ENCODE data around the gene ETF1. TPM values are rescaled to one million over a fixed set of nuclear protein-coding genes. Genes with fewer than 3 reads are reported as not detected.
"Not testable (repeated sequence)": the region's sequence is repeated elsewhere in the genome, so short reads cannot be mapped to it uniquely, and the experiment has no call there.

Gene ETF1
- total RNA-seq, 1 donor from 2014 or later, result 87.4 TPM

- DNase-seq (ENCODE audit: low read depth in 2 of 2), result no peak
Measured at GRCh38 chr5:138529812-138530211, 13.2 kb downstream of the ETF1 start.

DNA sequence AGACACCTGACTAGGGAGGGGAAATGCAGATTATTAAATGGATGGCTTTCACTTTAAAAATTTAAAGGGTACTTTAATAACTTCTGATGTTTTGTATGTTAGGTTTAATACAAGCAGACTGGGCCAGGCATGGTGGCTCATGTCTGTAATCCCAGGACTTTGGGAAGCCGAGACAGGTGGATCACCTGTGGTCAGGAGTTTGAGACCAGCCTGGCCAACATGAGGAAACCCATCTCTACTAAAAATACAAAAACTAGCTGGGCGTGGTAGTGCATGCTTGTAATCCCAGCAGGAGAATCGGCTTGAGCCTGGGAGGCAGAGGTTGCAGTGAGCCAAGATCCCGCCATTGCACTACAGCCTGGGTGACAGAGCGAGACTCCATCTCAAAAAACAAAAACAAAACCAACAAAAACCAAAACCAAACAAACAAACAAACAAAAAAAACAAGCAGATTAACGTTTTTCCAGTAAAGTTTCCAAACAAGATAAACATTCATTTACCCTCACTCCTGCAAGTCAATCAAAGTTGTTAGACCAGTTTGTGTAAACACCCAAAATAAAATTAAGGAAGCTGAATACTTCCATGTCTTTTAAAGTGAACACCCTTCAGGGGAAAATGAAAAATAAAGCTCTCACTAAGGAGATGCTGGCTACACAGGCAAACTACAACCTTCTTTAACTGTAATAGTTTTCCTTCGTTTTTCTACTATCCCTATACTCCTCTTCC, 14.1 kb downstream of the ETF1 start:
- DNase-seq (ENCODE audit: low read depth in 2 of 2), result no peak

DNA sequence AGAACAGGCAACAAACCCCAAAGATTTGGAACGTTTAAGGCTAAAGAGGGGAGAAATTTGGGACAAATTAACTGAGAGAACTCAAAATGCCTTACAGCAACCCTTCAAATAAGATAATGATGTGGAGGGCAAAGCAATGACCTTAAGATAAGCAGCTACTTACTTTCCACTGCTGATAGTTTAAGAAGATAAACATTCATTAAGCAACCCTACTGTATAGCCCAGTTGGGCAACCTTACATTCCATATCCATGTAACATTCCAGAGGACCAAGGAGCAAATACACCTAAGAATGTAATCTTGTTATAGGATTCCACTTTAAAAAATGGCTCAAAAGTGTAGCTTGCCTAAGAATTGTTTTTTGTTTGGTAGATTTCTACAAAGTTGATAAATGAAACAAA, 14.8 kb downstream of the ETF1 start:
- DNase-seq (ENCODE audit: low read depth in 2 of 2), result no peak

- no peak for DNase-seq (ENCODE audit: low read depth in 2 of 2)
Measured at GRCh38 chr5:138527170-138527569, 15.9 kb downstream of the ETF1 start.

GRCh38 chr5:138523406-138523805, 19.6 kb downstream of the ETF1 start:
- no peak for DNase-seq (ENCODE audit: low read depth in 2 of 2)

DNA sequence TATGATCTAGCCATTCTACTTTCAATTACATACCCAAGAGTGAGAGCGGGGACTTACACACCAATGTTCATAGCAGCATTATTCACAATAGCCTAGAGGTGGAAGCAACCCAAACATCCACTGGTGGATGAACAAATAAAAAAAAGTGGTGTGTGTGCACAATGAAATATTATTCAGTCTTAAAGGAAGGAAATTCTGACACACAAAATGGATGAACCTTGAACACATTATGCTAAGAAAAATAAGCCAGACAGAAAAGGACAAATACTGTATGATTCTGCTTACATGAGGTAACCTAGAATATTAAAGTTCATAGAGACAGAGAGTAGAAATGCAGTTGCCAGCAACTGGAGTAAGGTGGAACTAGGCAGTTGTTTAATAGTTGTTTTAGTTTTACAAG, 22.1 kb downstream of the ETF1 start:
- DNase-seq (ENCODE audit: low read depth in 2 of 2), result peak in 1 of 2 donors; percentile 58

DNA sequence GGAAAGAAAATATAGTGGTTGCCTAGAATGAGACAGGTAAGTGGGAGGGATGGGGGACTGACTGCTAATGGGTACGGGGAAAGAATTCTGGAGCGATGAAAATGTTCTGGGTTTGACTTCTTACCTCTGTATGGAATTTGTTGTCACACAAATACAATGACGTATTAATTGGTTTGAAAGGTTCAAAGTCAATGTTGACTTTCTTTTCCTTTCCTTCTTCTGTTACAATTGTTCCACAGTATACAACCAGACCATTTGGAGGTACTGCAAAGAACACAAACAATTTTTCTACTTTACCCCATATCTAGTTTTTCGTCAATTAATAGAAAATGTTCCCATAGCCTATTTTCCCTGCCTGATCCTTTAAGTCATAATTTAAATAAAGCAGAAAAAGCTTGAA, 25.6 kb downstream of the ETF1 start:
- DNase-seq (ENCODE audit: low read depth in 2 of 2), result no peak

- DNase-seq (ENCODE audit: low read depth in 2 of 2), result no peak
Measured at GRCh38 chr5:138515556-138516245, 27.3 kb downstream of the ETF1 start.

GRCh38 chr5:138514021-138514420, 29.0 kb downstream of the ETF1 start:
- no peak for DNase-seq (ENCODE audit: low read depth in 2 of 2)

DNA sequence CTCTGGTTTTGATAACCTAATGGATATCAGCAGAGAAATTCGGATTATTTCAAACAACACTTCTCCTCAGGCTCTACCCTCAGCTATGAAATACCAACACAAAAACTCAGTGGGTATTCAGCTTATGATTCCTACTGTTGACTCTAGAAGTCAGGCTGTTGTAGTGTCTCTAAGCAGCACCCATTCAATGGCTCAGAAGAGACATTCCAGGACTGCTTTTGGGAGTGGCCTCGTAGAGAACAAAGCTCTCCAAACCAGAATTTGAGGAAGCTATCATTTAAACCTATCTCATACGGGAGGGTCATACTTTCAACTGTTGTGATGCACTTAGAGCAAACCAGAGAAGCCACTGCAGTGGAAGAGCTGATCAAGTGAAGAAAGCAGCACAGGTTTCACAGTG, 34.1 kb downstream of the ETF1 start:
- no peak for DNase-seq (ENCODE audit: low read depth in 2 of 2)

- not testable (repeated sequence) for DNase-seq (ENCODE audit: low read depth in 2 of 2)
Measured at GRCh38 chr5:138507485-138507884, 35.6 kb downstream of the ETF1 start.

- DNase-seq (ENCODE audit: low read depth in 2 of 2), result no peak
Measured at GRCh38 chr5:138506370-138507306, 36.4 kb downstream of the ETF1 start.

DNA sequence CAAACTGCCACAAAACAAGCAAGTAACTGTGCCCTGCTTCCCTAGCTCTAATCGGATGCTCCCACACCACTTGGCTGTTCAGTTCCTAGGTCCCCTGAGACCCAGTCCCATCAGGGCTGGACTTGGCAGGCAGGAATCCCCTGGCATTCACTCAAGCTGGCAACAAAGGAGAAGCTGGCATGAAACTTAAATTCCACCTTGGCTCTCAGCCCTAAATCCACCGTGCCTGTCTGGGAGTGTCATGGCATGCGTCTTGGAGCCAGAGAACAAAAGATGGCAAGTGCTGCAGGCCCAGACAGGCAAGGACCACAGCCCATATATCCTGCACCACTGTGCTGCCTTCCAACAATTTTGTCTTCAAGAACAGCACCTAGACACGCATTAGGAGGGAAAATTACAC, 38.2 kb downstream of the ETF1 start:
- DNase-seq (ENCODE audit: low read depth in 2 of 2), result no peak

DNA sequence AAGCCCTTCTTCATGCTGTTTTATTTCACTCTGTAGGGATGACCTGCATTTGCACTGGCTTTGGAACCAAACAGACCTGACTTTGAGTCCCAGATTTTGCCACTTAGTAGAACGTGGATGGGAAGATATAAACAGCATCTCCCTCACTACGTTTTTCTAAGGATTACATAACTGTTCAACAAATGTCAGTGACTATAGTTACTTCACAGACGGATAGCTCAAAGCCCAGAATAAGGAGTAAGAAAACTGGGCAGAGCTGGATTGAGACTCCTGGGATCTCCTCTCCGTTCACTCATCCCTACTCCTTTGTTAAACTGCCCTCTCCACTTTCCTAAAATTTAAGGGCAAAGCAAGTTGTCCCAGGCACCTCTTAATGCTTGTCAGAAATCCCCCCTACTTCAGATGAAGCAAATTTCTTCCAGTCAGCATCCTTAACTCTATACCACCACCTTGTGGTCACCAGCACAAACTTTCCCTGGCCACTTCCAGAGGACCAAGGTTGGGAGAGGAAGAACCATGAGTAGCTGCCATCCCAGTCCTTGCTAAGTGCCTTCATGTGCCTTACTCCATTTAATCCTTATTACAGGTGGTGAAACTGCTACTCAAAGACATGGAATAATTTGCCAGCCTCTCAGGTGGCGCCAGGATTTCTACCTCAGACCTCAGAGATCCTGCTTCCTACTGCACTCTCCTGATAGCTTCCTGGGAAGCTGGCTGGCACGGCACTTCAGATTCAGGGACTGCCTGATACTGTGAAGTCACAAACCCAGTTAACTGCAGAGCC, 39.4 kb downstream of the ETF1 start:
- peak; percentile 53 to 71 for DNase-seq (ENCODE audit: low read depth in 2 of 2)

DNA sequence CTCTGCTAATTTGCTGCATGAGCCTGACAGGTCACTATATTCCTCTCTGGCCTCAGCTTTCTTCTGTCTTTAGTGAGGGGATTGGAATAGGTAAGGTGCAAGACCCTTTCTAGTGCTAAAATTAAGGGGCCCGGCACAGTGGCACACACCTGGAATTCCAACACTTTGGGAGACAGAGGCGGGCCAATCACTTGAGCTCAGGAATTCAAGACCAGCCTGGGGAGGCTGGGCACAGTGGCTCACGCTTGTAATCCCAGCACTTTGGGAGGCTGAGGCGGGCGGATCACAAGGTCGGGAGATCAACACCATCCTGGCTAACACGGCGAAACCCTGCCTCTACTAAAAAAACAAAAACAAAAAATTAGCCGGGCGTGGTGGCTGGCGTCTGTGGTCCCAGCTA, 40.5 kb downstream of the ETF1 start:
- no peak for DNase-seq (ENCODE audit: low read depth in 2 of 2)

DNA sequence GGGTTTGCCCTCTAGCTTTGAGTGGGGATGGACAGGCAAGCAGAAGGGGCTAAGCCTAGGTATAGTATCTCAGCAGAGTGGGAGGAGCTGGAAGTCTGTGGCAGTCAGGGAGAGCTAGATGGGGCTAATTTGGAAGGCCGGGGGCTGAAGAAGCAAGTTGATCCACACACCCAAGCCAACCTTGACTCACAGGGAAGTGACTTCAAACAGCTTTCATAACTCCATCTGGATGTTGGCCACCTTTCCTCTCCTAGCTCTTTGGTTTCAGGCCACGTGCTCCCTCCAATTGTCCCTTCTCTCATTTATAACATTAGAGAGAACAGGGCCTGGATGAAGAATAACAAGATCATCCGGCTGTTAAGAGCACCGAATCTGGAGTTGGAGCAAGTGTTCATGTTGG, 40.9 kb downstream of the ETF1 start:
- DNase-seq (ENCODE audit: low read depth in 2 of 2), result no peak

DNA sequence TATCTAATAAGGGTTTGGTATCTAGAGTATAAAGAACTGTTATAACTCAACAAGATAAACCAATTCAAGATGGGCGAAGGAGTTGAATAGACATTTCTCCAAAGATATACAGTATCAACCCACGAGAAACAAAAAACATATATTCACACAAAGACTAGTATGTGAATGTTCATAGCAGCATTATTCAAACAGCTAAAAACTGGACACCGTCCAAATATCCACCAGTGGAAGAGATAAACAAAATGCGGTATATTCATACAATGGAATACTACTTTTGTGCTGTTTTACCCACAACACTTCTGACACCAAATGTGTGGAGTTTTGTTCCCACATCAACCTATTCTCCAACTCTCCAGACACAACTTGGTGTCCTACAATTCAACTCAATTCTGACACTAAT, 44.7 kb downstream of the ETF1 start:
- DNase-seq (ENCODE audit: low read depth in 2 of 2), result peak; percentile 5 to 23

GRCh38 chr5:138495351-138495750, 47.7 kb downstream of the ETF1 start:
- DNase-seq (ENCODE audit: low read depth in 2 of 2), result no peak

DNA sequence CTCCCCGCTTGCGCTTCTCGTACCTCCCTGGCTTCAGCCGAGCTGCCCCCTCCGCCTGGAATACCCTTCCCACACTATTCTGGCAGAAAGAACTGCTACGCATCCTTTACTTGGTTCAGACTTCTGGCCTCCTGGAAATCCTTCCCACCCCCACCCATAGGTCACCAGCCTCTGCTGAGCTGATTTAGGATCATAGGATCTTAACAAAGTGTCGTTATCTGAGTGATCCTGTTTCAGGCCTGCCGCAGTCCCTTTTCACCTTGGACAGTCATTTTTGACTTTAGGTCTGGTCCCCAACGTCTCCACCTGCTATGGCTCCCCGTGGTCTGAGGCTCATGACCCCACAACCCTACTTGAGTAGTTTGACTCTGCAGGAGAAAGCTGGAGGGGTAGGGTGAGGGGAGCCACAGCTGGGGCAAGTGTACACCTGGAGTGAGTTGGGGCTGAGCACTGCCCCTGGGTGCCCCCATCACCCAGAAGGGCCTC, 50.4 kb downstream of the ETF1 start:
- DNase-seq (ENCODE audit: low read depth in 2 of 2), result no peak

DNA sequence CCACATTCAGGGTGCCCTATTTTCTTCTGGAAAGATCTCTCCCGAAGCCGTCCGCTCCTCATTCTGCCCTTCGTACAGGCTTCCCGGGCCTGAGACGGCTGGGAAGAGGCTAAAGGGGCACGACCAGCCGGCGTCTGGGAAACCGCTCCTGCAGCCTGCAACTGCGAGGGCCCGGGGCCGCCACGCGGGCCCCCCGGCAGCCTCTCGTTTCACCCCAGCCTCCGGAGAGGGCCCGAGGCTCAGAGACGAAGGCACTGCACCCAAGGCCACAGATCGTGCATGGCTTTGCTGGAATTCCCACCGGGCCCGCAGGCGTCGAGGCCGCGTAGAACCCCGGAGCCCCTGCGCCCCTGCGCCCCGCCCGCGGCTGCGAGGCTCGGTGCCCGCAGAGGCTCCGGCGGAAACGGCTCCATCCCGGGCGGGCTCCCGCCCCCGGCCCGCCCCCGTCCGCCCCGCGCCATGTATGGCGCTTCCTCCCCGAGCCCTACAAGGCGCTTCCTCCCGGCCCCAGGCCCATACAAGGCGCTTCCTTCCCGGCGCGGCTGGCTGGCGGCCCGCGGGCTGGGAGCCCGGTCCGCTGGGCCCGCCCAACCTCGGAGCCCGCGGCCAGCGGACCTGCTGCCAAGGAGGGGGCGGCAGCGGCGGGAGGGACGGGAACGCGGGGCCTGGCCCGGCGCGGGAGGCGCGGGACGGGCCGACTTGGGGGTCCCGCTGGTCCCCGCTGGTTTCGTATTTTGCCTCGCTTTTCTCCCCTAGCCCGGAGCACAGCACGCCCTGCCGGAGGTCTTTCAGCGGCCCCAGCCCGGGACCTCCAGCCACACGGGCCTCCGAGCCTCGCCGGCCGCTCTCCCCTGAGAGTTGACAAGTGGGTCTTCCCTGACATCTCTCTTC, 51.1 kb downstream of the ETF1 start:
- DNase-seq (ENCODE audit: low read depth in 2 of 2), result peak; percentile 73 to 86

All from dermis microvascular lymphatic vessel endothelial cell (primary cell).